M059J (cell line): Measurements from ENCODE around the gene CALD1. TPM values are rescaled to one million over a fixed set of nuclear protein-coding genes. Genes with fewer than 3 reads are reported as not detected.

ENCODE experiments used
- DNase-seq: peaks from one replicate; pipeline ENCODE4 v3.0.0-alpha.2; 2012; ENCODE audit warnings: low read depth
- total RNA-seq: library from RNA; depleted of rRNA; stranded (reverse); fragments of >200 nt; shearing (Covaris generic); gene quantifications from 2 replicates; pipeline ENCODE4 v1.2.3, GENCODE V29; 2014

CALD1 gene
- total RNA-seq, 1 experiment from 2014 or later: 296 TPM

DNA sequence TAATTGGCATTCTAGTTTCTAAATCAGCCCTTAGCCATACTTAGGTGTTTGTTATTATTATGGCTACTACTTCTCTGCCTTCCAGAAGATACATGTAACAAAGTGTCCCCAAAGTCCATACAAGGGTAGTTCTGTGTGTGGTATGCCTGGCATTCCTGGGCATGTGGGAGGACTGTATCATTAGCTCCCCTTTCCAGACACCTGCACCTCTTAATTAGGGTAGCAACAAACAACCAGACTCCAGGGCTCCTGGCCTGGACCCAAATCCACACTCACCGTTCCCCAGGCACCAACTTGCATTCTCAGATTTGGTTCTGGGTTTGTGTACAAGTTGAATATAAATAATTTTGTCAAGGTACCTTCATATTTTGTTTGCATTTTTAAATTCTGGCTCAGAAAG is 15.5 kb upstream of the CALD1 start:
- DNase-seq: no peak

- no peak for DNase-seq
These were observed 15.1 kb upstream of the CALD1 start for GRCh38 chr7:134764365-134764764.

DNA sequence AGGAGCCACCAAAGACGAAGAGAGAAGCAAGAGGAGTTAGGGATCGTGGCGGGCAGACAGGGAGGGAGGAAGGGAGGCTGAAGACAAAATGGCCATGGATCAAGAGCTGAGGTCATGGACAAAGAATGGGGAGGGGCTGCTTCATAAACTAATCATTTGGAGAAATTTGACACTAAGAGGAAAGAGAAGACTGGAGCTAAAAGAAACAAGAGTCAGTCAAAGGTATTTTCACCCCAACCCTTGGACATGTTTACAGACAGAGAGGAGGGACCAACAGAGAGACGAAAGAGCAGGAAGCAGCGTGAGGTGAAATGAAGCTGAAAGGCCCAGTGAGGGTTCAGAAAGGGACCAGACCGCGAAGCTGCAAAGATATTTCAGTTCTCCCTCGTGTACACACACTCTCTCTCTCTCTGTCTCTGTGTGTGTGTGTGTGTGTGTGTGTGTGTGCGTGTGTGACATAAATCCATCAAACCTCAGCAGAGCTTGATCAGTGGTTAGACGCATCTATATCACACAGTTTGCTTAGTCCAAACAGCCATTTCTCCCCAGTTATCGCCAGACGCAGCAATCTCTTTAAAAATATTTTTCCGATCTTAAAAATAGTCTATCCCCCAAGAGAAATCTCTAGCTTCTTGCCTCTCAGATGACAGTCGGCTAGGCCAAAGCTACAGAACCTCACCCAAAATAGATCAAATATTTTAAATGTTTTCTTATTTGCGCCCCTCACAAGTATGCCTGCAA is 12.5 kb upstream of the CALD1 start:
- DNase-seq: no peak

DNA sequence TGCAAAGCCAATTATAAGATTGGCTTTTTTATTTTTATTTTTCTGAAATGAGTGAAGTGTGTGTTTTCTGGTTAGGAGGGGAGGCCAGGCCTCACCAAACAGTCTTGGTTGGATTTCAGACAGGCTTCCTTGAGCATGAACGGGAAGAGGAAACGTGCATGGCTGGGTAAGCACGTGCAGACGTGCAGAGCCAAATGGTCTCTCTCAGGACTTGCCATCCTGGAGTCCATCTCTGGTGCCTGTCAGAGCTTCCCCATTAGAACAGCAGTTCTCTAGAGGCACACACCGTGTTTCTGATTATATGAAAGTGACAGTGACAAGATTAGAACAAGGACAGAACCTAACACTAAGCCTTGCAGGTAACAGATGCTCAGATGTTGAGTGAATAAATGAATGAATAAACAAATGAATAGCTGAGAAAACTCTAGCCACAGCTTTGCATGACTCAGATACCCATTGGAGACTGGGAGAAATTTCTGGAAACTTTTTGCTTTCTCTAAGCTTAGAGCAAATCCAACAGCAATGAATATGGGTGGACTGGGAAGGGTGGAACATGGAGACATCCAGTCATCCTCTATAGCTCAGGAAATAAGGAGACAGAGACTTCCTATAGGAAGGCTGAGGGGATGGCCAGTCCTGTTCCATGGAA is 11.8 kb upstream of the CALD1 start:
- no peak for DNase-seq

DNA sequence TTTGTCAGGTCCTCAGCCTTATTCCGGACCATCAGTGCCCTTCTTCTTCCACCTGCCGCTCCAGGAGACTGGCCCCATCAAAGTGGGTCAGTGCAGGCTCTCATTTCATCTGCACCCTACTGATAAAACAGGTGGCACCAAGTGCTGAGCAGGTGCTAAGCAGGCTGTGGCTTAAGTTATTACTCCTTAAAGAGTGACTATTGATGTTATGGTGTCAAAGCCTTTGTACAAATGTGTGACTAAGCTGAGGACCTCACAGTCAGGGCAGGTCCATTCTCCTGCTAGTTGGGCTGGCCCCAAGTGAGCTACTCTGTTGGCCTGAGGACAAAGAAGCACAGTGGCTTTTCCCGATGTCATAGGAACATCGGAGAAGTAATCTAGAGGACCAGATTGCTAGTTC is 11.2 kb upstream of the CALD1 start:
- DNase-seq: no peak

GRCh38 chr7:134770676-134771075 is 8.8 kb upstream of the CALD1 start:
- no peak for DNase-seq

DNA sequence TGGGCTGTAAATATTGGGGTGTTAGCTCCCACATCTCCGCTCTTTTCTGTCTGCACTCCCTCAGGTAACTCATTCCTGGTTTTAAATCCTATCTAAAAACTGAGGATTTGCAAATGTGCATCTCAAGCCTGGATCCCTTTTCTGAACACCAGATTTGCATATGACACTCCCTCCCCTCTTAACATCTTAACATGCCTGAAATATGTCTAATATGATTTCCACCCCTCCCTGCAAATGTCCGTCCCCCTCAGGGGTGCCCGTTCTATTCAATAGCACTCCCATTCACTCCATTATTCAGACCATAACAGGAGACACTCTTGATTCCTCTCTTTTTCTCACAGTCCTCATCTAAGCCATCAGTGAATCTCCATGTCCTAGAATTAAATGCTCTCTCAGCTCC is 8.3 kb upstream of the CALD1 start:
- DNase-seq: no peak

- no peak for DNase-seq
These were observed 7.5 kb upstream of the CALD1 start for GRCh38 chr7:134771889-134772288.

DNA sequence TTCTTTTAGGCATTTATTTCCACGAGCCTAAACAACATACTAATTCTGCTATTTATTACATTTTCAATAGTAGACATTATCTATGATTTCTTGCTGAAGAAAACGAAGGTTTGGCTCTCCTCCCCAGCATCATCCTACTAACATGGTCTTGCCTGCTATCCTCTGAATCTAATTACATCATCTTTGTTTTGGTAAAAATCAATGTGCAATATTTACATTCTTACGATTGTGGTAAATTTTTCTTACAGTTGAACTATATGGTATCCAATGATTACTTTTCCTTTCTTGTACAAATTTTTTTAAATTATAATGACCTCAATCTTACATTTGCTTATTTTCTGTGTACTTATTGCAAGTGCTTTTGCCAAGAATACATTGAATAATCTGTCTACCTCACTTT is 7.0 kb upstream of the CALD1 start:
- no peak for DNase-seq

GRCh38 chr7:134773164-134773563 is 6.3 kb upstream of the CALD1 start:
- DNase-seq: no peak

DNA sequence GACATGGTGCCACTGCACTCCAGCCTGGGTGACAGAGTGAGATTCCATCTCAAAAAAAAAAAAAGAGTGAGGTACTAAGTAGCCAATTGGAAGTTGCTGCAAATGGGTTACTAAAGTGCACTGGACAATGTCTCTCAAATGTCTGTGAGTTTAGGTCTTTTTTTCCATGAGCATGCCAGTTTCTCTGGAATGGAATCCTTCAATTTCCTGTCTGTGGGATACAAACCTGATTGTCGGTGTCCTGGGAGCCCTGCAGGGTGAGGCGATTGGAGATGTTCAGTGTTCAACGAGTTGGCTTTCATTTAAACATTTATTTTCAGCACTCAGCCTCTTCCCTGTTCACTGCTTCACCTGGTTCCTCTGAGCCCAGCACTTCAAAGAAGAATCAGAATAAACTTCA is 5.3 kb upstream of the CALD1 start:
- DNase-seq: no peak

- DNase-seq: no peak
These were observed 2.0 kb upstream of the CALD1 start for GRCh38 chr7:134777470-134777869.

GRCh38 chr7:134777908-134778580 is 1.4 kb upstream of the CALD1 start:
- peak; percentile 54 for DNase-seq

DNA sequence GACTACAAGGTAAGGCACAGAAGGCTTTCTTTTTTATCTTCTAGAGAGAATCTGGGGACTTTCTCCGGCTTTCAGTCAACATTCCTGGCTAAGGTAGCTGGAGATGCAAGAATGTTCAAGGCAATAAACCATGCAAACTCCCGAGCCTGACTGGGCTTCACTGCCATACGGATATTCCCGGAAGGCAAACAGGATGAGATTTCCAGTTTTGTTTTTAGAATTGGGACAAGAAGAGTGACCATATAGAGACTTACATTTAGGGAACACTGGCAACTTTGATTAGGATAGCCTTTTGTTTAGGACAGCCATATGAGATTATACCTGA is 269 bp downstream of the CALD1 start:
- no peak for DNase-seq

GRCh38 chr7:134780166-134780828 is 863 bp downstream of the CALD1 start:
- DNase-seq: no peak

- no peak for DNase-seq
These were observed 1.7 kb downstream of the CALD1 start for GRCh38 chr7:134781171-134781570.

DNA sequence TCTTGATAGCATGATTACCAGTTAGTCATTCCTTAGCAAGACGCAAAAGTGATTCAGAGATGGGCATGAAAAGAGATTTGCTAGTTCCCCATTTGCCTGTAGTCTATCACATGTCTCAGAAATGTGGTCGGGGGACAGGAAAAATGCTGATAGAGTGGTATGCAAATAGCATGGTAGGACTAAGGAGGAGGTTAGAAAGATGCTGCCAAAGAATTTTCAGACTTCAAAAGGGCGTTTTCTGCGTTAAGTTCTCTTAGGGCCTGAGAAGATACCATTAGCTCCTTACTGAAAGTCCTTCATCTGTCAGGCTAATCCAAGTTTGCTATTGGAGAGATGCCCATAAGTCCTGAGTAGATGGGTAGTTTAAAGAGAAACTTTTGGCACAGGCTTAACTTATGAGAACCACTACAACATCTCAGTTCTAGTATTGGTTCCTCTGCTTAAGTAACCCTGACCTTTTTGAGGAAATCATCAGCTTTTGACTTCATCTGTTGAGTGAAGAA is 2.7 kb downstream of the CALD1 start:
- DNase-seq: peak; percentile 66

GRCh38 chr7:134783294-134784069 is 4.0 kb downstream of the CALD1 start:
- DNase-seq: peak; percentile 57

DNA sequence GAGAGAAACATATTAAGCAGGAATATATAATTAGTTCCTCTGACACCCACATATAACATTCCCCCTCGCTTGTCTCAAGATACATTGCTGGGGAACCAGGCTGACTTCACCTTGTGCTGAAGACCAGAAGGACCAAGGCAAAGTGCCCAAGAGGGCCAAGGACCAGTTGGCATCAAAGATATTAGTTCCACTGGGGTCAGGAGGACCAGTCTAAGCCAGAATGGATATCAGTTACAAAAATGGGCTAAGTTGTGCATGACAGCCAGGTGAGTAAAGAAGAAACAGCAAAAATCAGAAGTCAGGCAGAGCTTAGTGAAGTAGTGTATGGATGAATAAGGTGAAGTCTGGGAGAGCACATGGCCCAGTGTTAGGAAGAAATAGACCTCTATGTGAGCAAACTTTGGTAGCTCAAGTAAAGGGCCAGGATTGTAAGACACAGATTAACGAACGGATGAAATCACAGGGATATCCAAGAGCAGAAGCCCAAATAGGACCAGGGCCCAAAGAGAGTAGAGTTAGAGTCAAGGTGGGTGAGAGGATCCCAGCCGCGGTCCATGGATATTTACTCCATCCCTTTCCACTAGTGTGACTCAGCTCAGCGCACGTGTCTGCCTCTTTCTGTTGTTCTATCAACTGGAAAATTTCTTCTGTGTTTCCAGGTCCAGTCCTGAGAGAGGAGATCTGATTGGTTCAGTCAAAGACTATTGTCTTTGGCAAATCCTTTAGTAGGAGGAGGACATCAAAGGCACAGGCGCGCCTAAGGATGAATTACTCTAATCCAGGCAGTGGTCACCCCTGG is 5.0 kb downstream of the CALD1 start:
- DNase-seq: peak; percentile 73

GRCh38 chr7:134785842-134786241 is 6.4 kb downstream of the CALD1 start:
- no peak for DNase-seq

GRCh38 chr7:134787064-134787463 is 7.6 kb downstream of the CALD1 start:
- DNase-seq: no peak
